CD8-positive, alpha-beta memory T cell (primary cell): ENCODE data around the gene KDM2A. TPM values are rescaled to one million over a fixed set of nuclear protein-coding genes. Genes with fewer than 3 reads are reported as not detected.

ENCODE experiments used
- CTCF ChIA-PET: fragments of 350-600 bp; sonication (Branson Sonifier 250); formaldehyde crosslinking; loops from one replicate; lab custom pipeline; 2021; ENCODE audit warnings: antibody characterized with exemption; lab: Charles Lee
- POLR2A ChIA-PET: fragments of 350-600 bp; sonication (Branson Sonifier 250); formaldehyde crosslinking; loops from one replicate; lab custom pipeline; 2021; ENCODE audit warnings: antibody characterized with exemption; lab: Charles Lee
- DNase-seq, 5 donors: peaks; one replicate each; pipeline versions ENCODE4 v3.0.0 to v3.0.0-alpha.2; 2020 to 2022; ENCODE audit warnings: mixed read lengths in 1 of 5
- H3K27ac ChIP-seq: one replicate; pipeline ENCODE4 v1.7.0; 2013; ENCODE audit warnings: low read depth, mild to moderate bottlenecking, low read length, moderate library complexity
- H3K27me3 ChIP-seq: 2 replicates; pipeline ENCODE4 v1.7.0; 2013; ENCODE audit warnings: low read length, mild to moderate bottlenecking; ENCODE audit not compliant: insufficient read depth, poor library complexity, severe bottlenecking
- H3K36me3 ChIP-seq: 2 replicates; pipeline ENCODE4 v1.7.0; 2013; ENCODE audit warnings: mild to moderate bottlenecking, low read length, moderate library complexity; ENCODE audit not compliant: insufficient read depth
- H3K4me1 ChIP-seq: 2 replicates; pipeline ENCODE4 v1.7.0; 2013; ENCODE audit warnings: mild to moderate bottlenecking, low read length, moderate library complexity; ENCODE audit not compliant: insufficient read depth
- H3K4me3 ChIP-seq: 2 replicates; pipeline ENCODE4 v1.7.0; 2013; ENCODE audit warnings: mild to moderate bottlenecking, low read length
- H3K9me3 ChIP-seq: 2 replicates; pipeline ENCODE4 v1.7.0; 2013; ENCODE audit warnings: mild to moderate bottlenecking, low read length
- H3K27ac Mint-ChIP-seq, 8 donors: one replicate each; pipeline ENCODE4 v1.8.0; 2020 to 2021; ENCODE audit warnings: mixed read lengths in 8 of 8, mild to moderate bottlenecking in 6 of 8, inconsistent platforms in 3 of 8, moderate library complexity in 3 of 8
- H3K27me3 Mint-ChIP-seq, 2 donors: one replicate each; pipeline ENCODE4 v1.8.0; 2020 to 2021; ENCODE audit warnings: mixed read lengths in 2 of 2, mild to moderate bottlenecking in 1 of 2, moderate library complexity in 1 of 2
- H3K36me3 Mint-ChIP-seq, 3 donors: one replicate each; pipeline ENCODE4 v1.8.0; 2020 to 2021; ENCODE audit warnings: mixed read lengths in 3 of 3, inconsistent platforms in 1 of 3, mild to moderate bottlenecking in 1 of 3
- H3K4me1 Mint-ChIP-seq, 3 donors: one replicate each; pipeline ENCODE4 v1.8.0; 2020 to 2021; ENCODE audit warnings: mixed read lengths in 3 of 3, inconsistent platforms in 1 of 3, mild to moderate bottlenecking in 1 of 3
- H3K4me3 Mint-ChIP-seq, 7 donors: one replicate each; pipeline ENCODE4 v1.8.0; 2020 to 2021; ENCODE audit warnings: mixed read lengths in 7 of 7, mild to moderate bottlenecking in 6 of 7, moderate library complexity in 4 of 7, inconsistent platforms in 2 of 7
- H3K9me3 Mint-ChIP-seq, 5 donors: one replicate each; pipeline ENCODE4 v1.8.0; 2020 to 2022; ENCODE audit warnings: mixed read lengths in 5 of 5, mild to moderate bottlenecking in 3 of 5, moderate library complexity in 2 of 5, inconsistent platforms in 1 of 5
- polyA plus RNA-seq: library from polyadenylated mRNA; unstranded; fragments of 300-500 nt; fragmentation: Illumina TruSeq; gene quantifications from one replicate; pipeline ENCODE4 v1.2.3, GENCODE V29; 2021
- total RNA-seq, 2 experiments: library from RNA; stranded (reverse); gene quantifications; one replicate each; pipeline ENCODE4 v1.2.3, GENCODE V29; 2021

The KDM2A gene
- total and polyA plus RNA-seq, 3 experiments from 2014 or later, result 20.4 to 107 (median 101) TPM

DNA sequence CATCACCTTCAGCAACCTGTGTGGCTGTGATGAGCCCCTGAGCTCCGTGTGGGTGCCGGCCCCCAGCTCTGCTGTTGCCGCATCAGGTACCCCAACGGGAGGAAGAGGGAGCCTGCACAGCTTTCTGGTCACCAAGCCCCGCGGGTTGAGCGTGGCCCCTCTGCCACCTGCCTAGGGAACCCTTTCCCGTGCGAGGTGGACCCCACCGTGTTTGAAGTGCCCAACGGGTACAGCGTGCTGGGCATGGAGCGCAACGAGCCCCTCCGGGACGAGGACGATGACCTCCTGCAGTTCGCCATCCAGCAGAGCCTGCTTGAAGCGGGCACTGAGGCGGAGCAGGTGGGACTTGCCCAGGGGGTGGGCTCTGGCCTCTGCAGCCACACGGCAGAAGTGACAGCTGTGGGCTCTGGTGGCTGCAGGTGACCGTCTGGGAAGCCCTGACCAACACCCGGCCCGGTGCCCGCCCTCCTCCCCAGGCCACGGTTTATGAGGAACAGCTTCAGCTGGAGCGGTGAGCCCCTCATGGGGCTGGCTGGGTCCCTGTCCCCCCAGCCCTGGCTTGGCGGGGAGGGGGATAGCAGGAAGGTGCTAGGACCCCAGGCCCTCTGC, 182.4 kb downstream of the KDM2A start:
- Histone ChIP-seq H3K27ac (no peak overlapping the region), H3K4me3 (no peak overlapping the region), H3K9me3 (no peaks in the 10 kb centered on the region), H3K4me1 (peaks cover 14% of the 10 kb centered on the region), H3K27me3 (no peaks in the 10 kb centered on the region), H3K36me3 (peaks cover 16% of the 10 kb centered on the region)
- Mint-ChIP-seq H3K9me3 (peaks cover 0 to 6% (median 4%) of the 10 kb centered on the region in 5 donors), H3K27ac (peak overlapping the region in 1 of 8 donors; percentile 6), H3K4me3 (no peak overlapping the region), H3K27me3 (no peaks in the 10 kb centered on the region), H3K36me3 (peaks cover 9 to 49% (median 14%) of the 10 kb centered on the region in 3 donors), H3K4me1 (peaks cover 16 to 41% (median 21%) of the 10 kb centered on the region in 3 donors)
- peak in 1 of 5 donors; percentile 46 for DNase-seq
- ChIA-PET POLR2A (no interaction called here), CTCF (interaction anchor here (1.2 to 2.3 kb wide), 5 partner anchors 8 to 55 kb away, joined by 3 to 12 read pairs (median 6); partner anchors contain the start of gene GRK2)

DNA sequence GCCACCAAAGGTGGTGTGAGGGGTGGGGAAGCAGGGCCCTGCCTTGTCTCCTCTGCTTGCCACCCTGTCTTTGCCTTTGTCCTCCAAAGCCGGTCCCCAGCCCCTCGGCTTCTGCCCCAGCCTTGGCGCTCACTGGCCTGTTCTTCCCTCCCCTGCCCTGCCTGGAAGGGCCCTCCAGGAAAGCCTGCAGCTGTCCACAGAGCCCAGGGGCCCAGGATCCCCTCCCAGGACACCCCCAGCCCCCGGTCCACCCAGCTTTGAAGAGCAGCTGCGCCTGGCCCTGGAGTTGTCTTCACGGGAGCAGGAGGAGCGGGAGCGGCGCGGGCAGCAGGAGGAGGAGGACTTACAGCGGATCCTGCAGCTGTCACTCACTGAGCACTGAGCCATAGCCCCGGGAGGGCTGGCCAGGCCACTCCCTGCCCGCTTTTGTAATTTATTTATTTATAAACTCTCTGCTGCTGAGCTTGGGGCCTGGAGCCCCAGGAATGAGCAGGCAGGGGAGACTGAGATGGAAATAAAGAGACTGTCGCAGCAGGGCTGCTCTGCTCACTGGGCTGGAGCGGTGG, 183.0 kb downstream of the KDM2A start:
- no peaks in the 10 kb centered on the region for H3K27me3 ChIP-seq
- CTCF ChIA-PET, result interaction anchor here (0.8 to 2.3 kb wide), 10 partner anchors 9 to 55 kb away, joined by 3 to 12 read pairs (median 6); partner anchors contain the start of genes ANKRD13D and GRK2
- Mint-ChIP-seq H3K36me3 (peaks cover 6 to 43% (median 8%) of the 10 kb centered on the region in 3 donors), H3K27me3 (no peaks in the 10 kb centered on the region), H3K9me3 (peaks cover 0 to 1% (median under 1%) of the 10 kb centered on the region in 5 donors), H3K4me1 (peaks cover 12 to 35% (median 15%) of the 10 kb centered on the region in 3 donors), H3K4me3 (peak overlapping the region; percentile 38 to 79 (median 60)), H3K27ac (peak overlapping the region in 7 of 8 donors; percentile 42 to 76 (median 74))
- H3K27ac ChIP-seq, result no peak overlapping the region
- POLR2A ChIA-PET, result interaction anchor here (0.5 to 3.1 kb wide), 5 partner anchors 13 to 159 kb away, joined by 3 to 22 read pairs (median 6); partner anchors contain the start of gene ANKRD13D
- no peaks in the 10 kb centered on the region for H3K9me3 ChIP-seq
- H3K4me3 ChIP-seq, result no peak overlapping the region
- peaks cover 14% of the 10 kb centered on the region for H3K4me1 ChIP-seq
- DNase-seq, result peak in 1 of 5 donors; percentile 43
- peaks cover 12% of the 10 kb centered on the region for H3K36me3 ChIP-seq

DNA sequence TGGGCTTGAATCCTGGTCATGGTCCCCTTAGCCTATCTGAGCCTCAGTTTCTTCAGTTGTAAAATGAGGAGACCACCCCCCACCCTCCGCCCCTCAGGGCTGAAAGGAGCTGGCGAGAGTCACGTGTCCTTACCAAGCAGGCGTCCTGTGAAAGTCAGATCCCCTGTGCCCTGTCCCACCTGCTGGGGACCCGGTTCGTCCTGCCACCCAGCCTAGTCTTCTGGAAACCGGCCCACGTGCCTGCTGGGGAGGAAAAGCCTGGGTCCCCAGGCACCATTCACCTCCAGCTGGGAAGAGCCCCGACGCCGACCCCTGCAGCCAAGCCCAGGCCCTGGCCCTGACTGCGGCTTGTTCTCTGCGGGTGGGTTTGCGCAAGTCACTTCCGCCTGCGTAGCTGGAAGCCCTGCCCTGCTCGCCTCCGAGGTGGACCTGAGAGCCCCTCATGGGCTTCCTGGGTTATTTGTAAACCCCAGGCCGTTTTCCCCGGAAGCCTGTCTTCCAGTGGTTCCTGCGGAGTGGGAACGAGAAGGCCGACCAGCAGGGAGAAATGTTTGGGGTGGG, 183.6 kb downstream of the KDM2A start:
- peak overlapping the region; percentile 38 to 79 (median 60) for H3K4me3 Mint-ChIP-seq
- Histone ChIP-seq H3K4me1 (peaks cover 14% of the 10 kb centered on the region), H3K9me3 (no peaks in the 10 kb centered on the region), H3K27me3 (no peaks in the 10 kb centered on the region), H3K36me3 (peaks cover 12% of the 10 kb centered on the region), H3K4me3 (peak overlapping the region; percentile 45), H3K27ac (no peak overlapping the region)
- no peaks in the 10 kb centered on the region for H3K9me3 Mint-ChIP-seq
- peak in 1 of 5 donors; percentile 48 for DNase-seq
- H3K27ac Mint-ChIP-seq, result peak overlapping the region in 7 of 8 donors; percentile 42 to 76 (median 74)
- H3K27me3 Mint-ChIP-seq, result no peaks in the 10 kb centered on the region
- H3K4me1 Mint-ChIP-seq, result peaks cover 11 to 34% (median 13%) of the 10 kb centered on the region in 3 donors
- ChIA-PET POLR2A (interaction anchor here (0.5 to 3.1 kb wide), 11 partner anchors 9 to 160 kb away, joined by 3 to 22 read pairs (median 6); partner anchors contain the start of gene ANKRD13D), CTCF (interaction anchor here (0.8 to 2.3 kb wide), 13 partner anchors 9 to 79 kb away, joined by 3 to 12 read pairs (median 6); partner anchors contain the start of genes ANKRD13D and GRK2)
- peaks cover 6 to 43% (median 6%) of the 10 kb centered on the region in 3 donors for H3K36me3 Mint-ChIP-seq

DNA sequence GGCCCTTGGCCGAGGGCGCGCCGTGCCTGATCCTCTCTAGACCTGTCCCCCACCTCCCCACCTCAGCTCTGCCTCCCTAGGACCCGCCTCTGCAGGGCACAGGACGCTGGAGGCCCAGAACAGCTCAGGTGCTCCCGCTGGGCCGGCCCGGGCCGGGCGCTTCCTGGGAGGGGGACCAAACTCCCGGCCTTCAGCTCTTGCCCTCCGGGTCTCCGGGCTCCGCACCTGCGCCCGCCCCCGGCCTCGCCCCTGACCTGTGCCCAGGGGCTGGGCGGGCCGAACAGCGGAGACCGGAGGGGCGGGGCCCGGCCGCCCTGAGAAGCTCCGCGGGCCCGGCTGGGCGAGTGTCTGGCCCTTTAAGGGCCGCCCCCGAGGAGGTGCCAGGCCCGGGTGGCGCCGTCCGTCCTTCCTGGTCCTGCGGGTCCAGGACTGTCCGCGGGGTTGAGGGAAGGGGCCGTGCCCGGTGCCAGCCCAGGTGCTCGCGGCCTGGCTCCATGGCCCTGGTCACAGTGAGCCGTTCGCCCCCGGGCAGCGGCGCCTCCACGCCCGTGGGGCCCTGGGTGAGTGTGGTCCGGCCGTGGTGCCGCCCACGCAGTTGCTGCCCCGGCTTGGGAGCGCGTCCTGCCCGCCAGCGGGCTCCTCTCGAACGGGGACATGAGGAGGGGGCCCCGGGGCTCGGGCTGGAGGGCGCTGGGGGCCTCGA, 184.2 kb downstream of the KDM2A start, which contains the start of gene SSH3:
TSS of gene SSH3 (plus strand) at position 399 of the 703 bp plus-strand sequence. CDS start at position 495, 96 bp downstream.
- Mint-ChIP-seq H3K4me3 (peak within 1 kb of the TSS; percentile 61 to 86 (median 68)), H3K4me1 (peaks cover 10 to 30% (median 11%) of the 10 kb centered on the region in 3 donors), H3K27ac (peak within 1 kb of the TSS in 7 of 8 donors; percentile 42 to 86 (median 74)), H3K36me3 (peaks cover 4 to 37% (median 5%) of the 10 kb centered on the region in 3 donors), H3K27me3 (no peaks in the 10 kb centered on the region), H3K9me3 (no peaks in the 10 kb centered on the region)
- H3K9me3 ChIP-seq, result no peaks in the 10 kb centered on the region
- no peaks in the 10 kb centered on the region for H3K27me3 ChIP-seq
- DNase-seq, result peak in 4 of 5 donors; percentile 24 to 67 (median 43)
- CTCF ChIA-PET, result interaction anchor here (0.8 to 2.3 kb wide), 13 partner anchors 10 to 79 kb away, joined by 3 to 12 read pairs (median 6); partner anchors contain the start of genes ANKRD13D and GRK2
- peaks cover 12% of the 10 kb centered on the region for H3K36me3 ChIP-seq
- POLR2A ChIA-PET, result interaction anchor here (1.0 to 3.1 kb wide), 10 partner anchors 9 to 64 kb away, joined by 3 to 22 read pairs (median 7); partner anchors contain the start of gene ANKRD13D
- H3K27ac ChIP-seq, result no peak within 1 kb of the TSS
- peaks cover 14% of the 10 kb centered on the region for H3K4me1 ChIP-seq
- peak within 1 kb of the TSS; percentile 45 for H3K4me3 ChIP-seq

DNA sequence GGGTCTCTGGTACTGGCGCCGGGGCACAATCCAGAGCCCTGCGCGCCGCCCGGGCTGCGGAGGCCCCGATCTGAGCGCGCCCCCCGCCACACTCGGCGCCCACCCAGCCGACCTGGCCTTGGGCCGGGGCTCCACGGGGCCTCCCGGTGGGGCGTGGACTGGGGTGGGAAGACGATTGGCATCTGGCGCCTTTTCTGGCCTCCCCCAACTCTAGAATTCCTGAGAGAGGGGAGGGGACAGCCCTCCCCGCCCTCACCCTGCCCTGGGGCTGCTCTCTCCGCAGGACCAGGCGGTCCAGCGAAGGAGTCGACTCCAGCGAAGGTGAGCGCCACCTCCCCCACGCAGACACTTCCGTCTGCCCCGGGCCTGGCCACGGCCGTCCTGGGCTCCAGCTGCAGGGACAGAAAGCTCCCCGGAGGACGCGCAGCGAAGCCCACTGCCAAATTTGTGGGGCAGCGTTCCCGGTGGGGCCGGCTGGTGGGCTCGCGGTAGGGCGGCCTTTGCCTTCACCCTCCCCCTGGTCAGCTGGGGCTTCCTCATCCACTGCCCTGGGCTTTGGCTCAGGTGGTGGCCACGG, 184.9 kb downstream of the KDM2A start:
- Mint-ChIP-seq H3K4me3 (peak overlapping the region; percentile 61 to 86 (median 68)), H3K9me3 (no peaks in the 10 kb centered on the region), H3K27me3 (no peaks in the 10 kb centered on the region), H3K36me3 (peaks cover 0 to 31% (median 0%) of the 10 kb centered on the region in 3 donors), H3K27ac (peak overlapping the region in 1 of 8 donors; percentile 38), H3K4me1 (peaks cover 5 to 24% (median 6%) of the 10 kb centered on the region in 3 donors)
- peak in 3 of 5 donors; percentile 29 to 56 (median 31) for DNase-seq
- Histone ChIP-seq H3K27ac (no peak overlapping the region), H3K9me3 (no peaks in the 10 kb centered on the region), H3K36me3 (peaks cover 7% of the 10 kb centered on the region), H3K27me3 (no peaks in the 10 kb centered on the region), H3K4me1 (peaks cover 14% of the 10 kb centered on the region), H3K4me3 (peak overlapping the region; percentile 45)
- CTCF ChIA-PET, result interaction anchor here (1.1 to 2.3 kb wide), 7 partner anchors 11 to 78 kb away, joined by 3 to 10 read pairs (median 6); partner anchors contain the start of gene GRK2
- POLR2A ChIA-PET, result interaction anchor here (0.9 to 3.1 kb wide), 11 partner anchors 10 to 42 kb away, joined by 3 to 22 read pairs (median 6); partner anchors contain the start of gene ANKRD13D

DNA sequence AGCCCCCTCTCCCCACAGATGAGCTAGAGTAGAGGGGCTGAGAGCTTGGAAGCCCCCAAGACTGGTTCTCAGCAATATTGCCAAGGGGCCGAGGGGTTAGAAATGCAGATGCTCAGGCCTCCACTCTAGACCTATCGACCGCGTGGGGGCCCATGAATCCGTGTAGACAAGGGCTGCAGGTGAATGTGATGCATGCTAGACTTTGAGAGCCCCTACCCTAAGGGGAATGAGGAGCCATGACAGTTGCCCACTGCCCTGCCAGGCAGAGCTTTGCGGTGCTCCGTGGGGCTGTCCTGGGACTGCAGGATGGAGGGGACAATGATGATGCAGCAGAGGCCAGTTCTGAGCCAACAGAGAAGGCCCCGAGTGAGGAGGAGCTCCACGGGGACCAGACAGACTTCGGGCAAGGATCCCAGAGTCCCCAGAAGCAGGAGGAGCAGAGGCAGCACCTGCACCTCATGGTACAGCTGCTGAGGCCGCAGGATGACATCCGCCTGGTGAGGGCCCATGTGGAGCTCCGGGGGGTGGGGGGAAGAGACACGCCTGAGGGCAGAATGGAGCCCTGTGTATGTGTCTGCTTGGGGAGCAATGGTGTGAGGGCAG, 185.5 kb downstream of the KDM2A start:
- Histone ChIP-seq H3K27ac (no peak overlapping the region), H3K9me3 (no peaks in the 10 kb centered on the region), H3K4me3 (no peak overlapping the region), H3K36me3 (peaks cover under 1% of the 10 kb centered on the region), H3K27me3 (no peaks in the 10 kb centered on the region), H3K4me1 (peaks cover 14% of the 10 kb centered on the region)
- ChIA-PET POLR2A (interaction anchor here (0.9 to 3.1 kb wide), 3 partner anchors 13 to 35 kb away, joined by 4 to 22 read pairs (median 6); partner anchors contain the start of gene ANKRD13D), CTCF (interaction anchor here (1.2 kb wide), 1 partner anchor 13 kb away, joined by 5 read pairs; no protein-coding TSS in a partner anchor)
- Mint-ChIP-seq H3K27me3 (peaks cover 0 to 2% of the 10 kb centered on the region in 2 donors), H3K27ac (peak overlapping the region in 6 of 8 donors; percentile 19 to 86 (median 58)), H3K4me1 (peaks cover 5 to 24% (median 6%) of the 10 kb centered on the region in 3 donors), H3K36me3 (peaks cover 0 to 28% (median 0%) of the 10 kb centered on the region in 3 donors), H3K4me3 (peak overlapping the region; percentile 47 to 83 (median 68)), H3K9me3 (no peaks in the 10 kb centered on the region)
- DNase-seq, result peak in 1 of 5 donors; percentile 42
